Measurements from ENCODE around the gene PCGF3. TPM values are rescaled to one million over a fixed set of nuclear protein-coding genes. Genes with fewer than 3 reads are reported as not detected.

PCGF3 gene
- polyA plus RNA-seq, 1 experiment, result 37.2 TPM

GRCh38 chr4:790466-790820 is 84.8 kb downstream of the PCGF3 start:
- Histone ChIP-seq H3K27me3 (ENCODE audit: control insufficient read depth, insufficient read depth, low read length) (peaks cover 74% of the 10 kb centered on the region), H3K27ac (ENCODE audit: low read depth, low read length) (no peak overlapping the region), H3K4me3 (ENCODE audit: low read depth, low read length) (no peak overlapping the region), H3K9me3 (ENCODE audit: control insufficient read depth, insufficient read depth, low read length) (no peaks in the 10 kb centered on the region; the same call in 1 of the 2 replicates)
- CTCF ChIA-PET, result no interaction called here
- POLR2A ChIA-PET, result interaction anchor here (1.6 kb wide), 1 partner anchor 9 kb away, joined by 4 read pairs; no protein-coding TSS in a partner anchor
- no peak for DNase-seq (ENCODE audit: low read depth, low spot score)
- no peak for TF ChIP-seq CTCF (IDR thresholded peaks at IDR 0.05; ENCODE audit: low read depth, low read length)

GRCh38 chr4:791252-791897 is 85.7 kb downstream of the PCGF3 start:
- Histone ChIP-seq H3K9me3 (ENCODE audit: control insufficient read depth, insufficient read depth, low read length) (no peaks in the 10 kb centered on the region; the same call in 1 of the 2 replicates), H3K27ac (ENCODE audit: low read depth, low read length) (no peak overlapping the region), H3K4me3 (ENCODE audit: low read depth, low read length) (no peak overlapping the region), H3K27me3 (ENCODE audit: control insufficient read depth, insufficient read depth, low read length) (peaks cover 79% of the 10 kb centered on the region)
- ChIA-PET CTCF (no interaction called here), POLR2A (interaction anchor here (1.6 kb wide), 1 partner anchor 10 kb away, joined by 4 read pairs; no protein-coding TSS in a partner anchor)
- TF ChIP-seq CTCF (IDR thresholded peaks at IDR 0.05; ENCODE audit: low read depth, low read length), result no peak
- DNase-seq (ENCODE audit: low read depth, low spot score), result no peak

GRCh38 chr4:791898-792625 is 86.4 kb downstream of the PCGF3 start:
- CTCF ChIA-PET, result no interaction called here

GRCh38 chr4:792626-793092 is 87.0 kb downstream of the PCGF3 start:
- TF ChIP-seq CTCF (IDR thresholded peaks at IDR 0.05; ENCODE audit: low read depth, low read length), result no peak
- H3K27me3 ChIP-seq (ENCODE audit: control insufficient read depth, insufficient read depth, low read length), result peaks cover 76% of the 10 kb centered on the region
- H3K9me3 ChIP-seq (ENCODE audit: control insufficient read depth, insufficient read depth, low read length), result no peaks in the 10 kb centered on the region; the same call in 1 of the 2 replicates
- no peak overlapping the region for H3K27ac ChIP-seq (ENCODE audit: low read depth, low read length)
- ChIA-PET POLR2A (no interaction called here), CTCF (no interaction called here)
- no peak for DNase-seq (ENCODE audit: low read depth, low spot score)
- H3K4me3 ChIP-seq (ENCODE audit: low read depth, low read length), result no peak overlapping the region

More at GRCh38 chr4:791898-792625, 86.4 kb downstream of the PCGF3 start:
- Histone ChIP-seq H3K27me3 (ENCODE audit: control insufficient read depth, insufficient read depth, low read length) (peaks cover 77% of the 10 kb centered on the region), H3K9me3 (ENCODE audit: control insufficient read depth, insufficient read depth, low read length) (no peaks in the 10 kb centered on the region; the same call in 1 of the 2 replicates), H3K27ac (ENCODE audit: low read depth, low read length) (no peak overlapping the region), H3K4me3 (ENCODE audit: low read depth, low read length) (no peak overlapping the region)
- TF ChIP-seq CTCF (IDR thresholded peaks at IDR 0.05; ENCODE audit: low read depth, low read length), result no peak
- DNase-seq (ENCODE audit: low read depth, low spot score), result no peak
- POLR2A ChIA-PET, result no interaction called here

Data from AG04450 (cell line).